IPS-18a (cell line): ENCODE results near the gene NSD1.

Source experiments
- H3K27ac ChIP-seq: one replicate; pipeline ENCODE4 v1.5.1; 2013; ENCODE audit warnings: low read length
- H3K27me3 ChIP-seq: one replicate; pipeline ENCODE4 v1.6.1; 2013; ENCODE audit warnings: mild to moderate bottlenecking, low read length; ENCODE audit not compliant: control insufficient read depth, insufficient read depth
- H3K36me3 ChIP-seq: one replicate; pipeline ENCODE4 v1.6.1; 2013; ENCODE audit warnings: low read depth, low read length; ENCODE audit not compliant: control insufficient read depth
- H3K4me1 ChIP-seq: one replicate; pipeline ENCODE4 v1.6.1; 2013; ENCODE audit warnings: low read depth, low read length; ENCODE audit not compliant: control insufficient read depth
- H3K4me3 ChIP-seq: one replicate; pipeline ENCODE4 v1.5.1; 2013; ENCODE audit warnings: low read length
- H3K9ac ChIP-seq: one replicate; pipeline ENCODE4 v1.6.1; 2013; ENCODE audit warnings: mild to moderate bottlenecking, low read length, moderate library complexity
- H3K9me3 ChIP-seq: one replicate; pipeline ENCODE4 v1.6.1; 2013; ENCODE audit warnings: low read depth, low read length; ENCODE audit not compliant: control insufficient read depth

Gene NSD1

DNA sequence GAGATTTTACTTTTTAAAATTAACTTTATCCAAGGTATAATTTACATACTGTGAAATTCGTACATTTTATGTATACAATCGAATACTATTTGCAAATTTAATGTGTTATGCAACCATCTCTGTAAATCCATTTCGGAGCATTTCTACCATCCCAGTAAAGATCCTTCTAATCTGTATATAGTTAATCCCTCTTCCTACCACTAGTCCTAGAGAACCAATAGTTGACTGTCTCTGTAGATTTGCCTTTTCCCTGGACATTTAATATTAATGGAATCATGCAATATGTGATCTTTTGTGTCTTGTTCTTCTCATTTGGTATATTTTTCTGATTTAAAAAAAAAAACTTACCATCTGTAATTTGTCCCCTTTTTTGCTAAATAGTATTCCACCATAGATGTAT, 95.2 kb downstream of the NSD1 start:
- Histone ChIP-seq H3K36me3 (peaks cover 18% of the 10 kb centered on the region), H3K27ac (no peak overlapping the region), H3K9ac (no peak overlapping the region), H3K9me3 (no peaks in the 10 kb centered on the region), H3K27me3 (no peaks in the 10 kb centered on the region), H3K4me3 (no peak overlapping the region), H3K4me1 (no peaks in the 10 kb centered on the region)

DNA sequence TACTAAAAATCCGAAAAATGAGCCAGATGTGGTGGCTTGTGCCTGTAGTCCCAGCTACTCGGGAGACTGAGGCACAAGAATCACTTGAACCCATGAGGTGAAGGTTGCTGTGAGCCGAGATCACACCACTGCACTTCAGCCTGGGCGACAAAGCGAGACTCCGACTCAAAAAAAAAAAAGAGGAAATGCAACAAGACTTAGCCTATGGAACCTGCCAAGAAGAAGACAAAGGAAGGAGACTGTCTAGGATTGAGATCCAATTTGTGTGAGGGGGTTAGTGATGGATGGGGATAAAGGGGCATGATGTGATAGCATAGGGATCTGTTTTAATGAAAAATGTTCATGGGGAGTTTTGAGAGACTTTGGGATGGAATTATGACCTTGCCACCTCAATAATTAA, 97.1 kb downstream of the NSD1 start:
- no peak overlapping the region for H3K9ac ChIP-seq
- H3K27me3 ChIP-seq, result no peaks in the 10 kb centered on the region
- no peak overlapping the region for H3K4me3 ChIP-seq
- no peaks in the 10 kb centered on the region for H3K9me3 ChIP-seq
- no peak overlapping the region for H3K27ac ChIP-seq
- H3K36me3 ChIP-seq, result peaks cover 17% of the 10 kb centered on the region
- H3K4me1 ChIP-seq, result no peaks in the 10 kb centered on the region

GRCh38 chr5:177231479-177232250, 98.1 kb downstream of the NSD1 start:
- no peak overlapping the region for H3K4me3 ChIP-seq
- no peak overlapping the region for H3K27ac ChIP-seq
- H3K27me3 ChIP-seq, result no peaks in the 10 kb centered on the region
- no peaks in the 10 kb centered on the region for H3K4me1 ChIP-seq
- H3K9ac ChIP-seq, result no peak overlapping the region
- H3K36me3 ChIP-seq, result peaks cover 24% of the 10 kb centered on the region
- no peaks in the 10 kb centered on the region for H3K9me3 ChIP-seq

- Histone ChIP-seq H3K36me3 (peaks cover 30% of the 10 kb centered on the region), H3K27me3 (no peaks in the 10 kb centered on the region), H3K4me3 (no peak overlapping the region), H3K9ac (no peak overlapping the region), H3K27ac (no peak overlapping the region), H3K4me1 (no peaks in the 10 kb centered on the region), H3K9me3 (no peaks in the 10 kb centered on the region)
Observed at GRCh38 chr5:177232358-177232757, 98.8 kb downstream of the NSD1 start.

- Histone ChIP-seq H3K4me3 (no peak overlapping the region), H3K9ac (no peak overlapping the region), H3K9me3 (no peaks in the 10 kb centered on the region), H3K4me1 (no peaks in the 10 kb centered on the region), H3K36me3 (peaks cover 33% of the 10 kb centered on the region), H3K27ac (no peak overlapping the region), H3K27me3 (no peaks in the 10 kb centered on the region)
Observed at GRCh38 chr5:177232761-177233160, 99.2 kb downstream of the NSD1 start.

- no peak overlapping the region for H3K9ac ChIP-seq
- H3K4me1 ChIP-seq, result no peaks in the 10 kb centered on the region
- H3K9me3 ChIP-seq, result no peaks in the 10 kb centered on the region
- peaks cover 37% of the 10 kb centered on the region for H3K36me3 ChIP-seq
- H3K4me3 ChIP-seq, result no peak overlapping the region
- no peak overlapping the region for H3K27ac ChIP-seq
- no peaks in the 10 kb centered on the region for H3K27me3 ChIP-seq
Observed at GRCh38 chr5:177233206-177233605, 99.6 kb downstream of the NSD1 start.

GRCh38 chr5:177233802-177234201, 100.2 kb downstream of the NSD1 start:
- H3K4me1 ChIP-seq, result no peaks in the 10 kb centered on the region
- H3K27ac ChIP-seq, result no peak overlapping the region
- H3K27me3 ChIP-seq, result no peaks in the 10 kb centered on the region
- no peak overlapping the region for H3K9ac ChIP-seq
- H3K36me3 ChIP-seq, result peaks cover 43% of the 10 kb centered on the region
- H3K4me3 ChIP-seq, result no peak overlapping the region
- H3K9me3 ChIP-seq, result no peaks in the 10 kb centered on the region

DNA sequence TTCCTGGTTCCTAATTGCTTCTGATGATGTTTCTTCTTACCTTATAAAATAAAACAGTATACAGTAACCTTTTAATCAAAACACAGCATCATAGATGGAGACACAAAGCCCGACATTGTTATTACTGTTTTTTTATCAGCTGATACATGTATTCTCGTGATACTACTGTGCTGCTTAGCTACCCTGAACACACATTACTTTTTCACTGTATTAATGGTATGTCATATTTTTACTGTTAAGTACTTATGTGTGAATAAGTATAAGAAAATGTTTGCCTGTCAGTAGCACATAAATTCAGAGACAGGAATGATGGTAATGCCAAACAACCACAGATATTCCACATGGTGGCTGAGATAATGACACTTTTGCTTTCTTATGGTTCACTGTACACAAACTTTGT, 101.3 kb downstream of the NSD1 start:
- Histone ChIP-seq H3K36me3 (peaks cover 54% of the 10 kb centered on the region), H3K27ac (no peak overlapping the region), H3K27me3 (no peaks in the 10 kb centered on the region), H3K9ac (no peak overlapping the region), H3K9me3 (no peaks in the 10 kb centered on the region), H3K4me3 (no peak overlapping the region), H3K4me1 (no peaks in the 10 kb centered on the region)

DNA sequence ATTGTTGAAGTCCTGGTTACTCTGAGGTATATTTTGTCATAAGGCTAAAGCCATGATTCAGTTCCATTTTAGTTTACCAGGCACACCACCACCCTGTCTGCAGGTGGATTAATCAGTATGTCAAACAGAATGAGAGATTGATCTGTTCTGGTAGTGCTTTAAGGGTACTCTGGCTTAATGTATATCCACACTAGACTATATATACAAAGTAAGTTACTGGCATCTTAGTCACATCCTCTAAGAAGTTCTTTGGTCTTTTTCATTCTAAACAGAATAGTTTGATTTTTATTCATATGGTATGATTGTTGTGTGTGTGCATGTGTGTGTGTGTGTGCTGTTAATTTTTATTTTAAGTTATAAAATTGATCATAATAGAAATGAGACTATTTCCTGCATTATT, 108.2 kb downstream of the NSD1 start:
- H3K9me3 ChIP-seq, result no peaks in the 10 kb centered on the region
- no peaks in the 10 kb centered on the region for H3K4me1 ChIP-seq
- peaks cover 85% of the 10 kb centered on the region for H3K36me3 ChIP-seq
- H3K4me3 ChIP-seq, result no peak overlapping the region
- H3K9ac ChIP-seq, result no peak overlapping the region
- H3K27me3 ChIP-seq, result no peaks in the 10 kb centered on the region
- no peak overlapping the region for H3K27ac ChIP-seq

- no peaks in the 10 kb centered on the region for H3K9me3 ChIP-seq
- H3K36me3 ChIP-seq, result peaks cover 86% of the 10 kb centered on the region
- H3K4me1 ChIP-seq, result no peaks in the 10 kb centered on the region
- H3K4me3 ChIP-seq, result no peak overlapping the region
- no peaks in the 10 kb centered on the region for H3K27me3 ChIP-seq
- H3K27ac ChIP-seq, result no peak overlapping the region
- H3K9ac ChIP-seq, result no peak overlapping the region
Observed at GRCh38 chr5:177242304-177242703, 108.7 kb downstream of the NSD1 start.

GRCh38 chr5:177249761-177250537, 116.4 kb downstream of the NSD1 start:
- Histone ChIP-seq H3K36me3 (peaks cover 88% of the 10 kb centered on the region), H3K27ac (no peak overlapping the region), H3K9me3 (no peaks in the 10 kb centered on the region), H3K4me1 (no peaks in the 10 kb centered on the region), H3K27me3 (no peaks in the 10 kb centered on the region), H3K4me3 (no peak overlapping the region), H3K9ac (no peak overlapping the region)

- H3K27me3 ChIP-seq, result no peaks in the 10 kb centered on the region
- no peak overlapping the region for H3K4me3 ChIP-seq
- H3K9ac ChIP-seq, result no peak overlapping the region
- H3K4me1 ChIP-seq, result no peaks in the 10 kb centered on the region
- no peak overlapping the region for H3K27ac ChIP-seq
- peaks cover 87% of the 10 kb centered on the region for H3K36me3 ChIP-seq
- no peaks in the 10 kb centered on the region for H3K9me3 ChIP-seq
Observed at GRCh38 chr5:177253252-177253651, 119.7 kb downstream of the NSD1 start.
